Measurements from ENCODE around the gene RASGEF1B.

Gene RASGEF1B

GRCh38 chr4:81491943-81492342 is 20.2 kb upstream of the RASGEF1B start:
- H2BK5ac ChIP-seq (ENCODE audit: low read depth, low read length, poor library complexity, severe bottlenecking) = no peak overlapping the region
- H3K79me1 ChIP-seq (replicated peaks; ENCODE audit: low read length, poor library complexity, severe bottlenecking) = no peaks in the 10 kb centered on the region
- no peak for DNase-seq
- no peak overlapping the region for H3K14ac ChIP-seq (ENCODE audit: low read length in 2 of 2)
- H3K27me3 ChIP-seq (ENCODE audit: control insufficient read depth in 1 of 2, insufficient read depth in 1 of 2, low read length in 2 of 2) = no peaks in the 10 kb centered on the region
- H2BK120ac ChIP-seq (ENCODE audit: low read depth, low read length) = no peak overlapping the region
- no peak overlapping the region for H4K91ac ChIP-seq (ENCODE audit: low read length)
- H3K4ac ChIP-seq (ENCODE audit: low read depth in 1 of 2, low read length in 2 of 2) = no peak overlapping the region
- no peak overlapping the region for H3K23ac ChIP-seq (ENCODE audit: low read length in 2 of 2)
- no peak overlapping the region for H3K9ac ChIP-seq (ENCODE audit: low read length)
- no peaks in the 10 kb centered on the region for H3K36me3 ChIP-seq (ENCODE audit: control insufficient read depth in 1 of 2, insufficient read depth in 2 of 2, low read depth in 1 of 2, low read length in 2 of 2)
- no peak overlapping the region for H2BK12ac ChIP-seq (ENCODE audit: low read length in 2 of 2)
- no peak overlapping the region for H4K8ac ChIP-seq (ENCODE audit: low read length)
- WGBS = 100% methylated on average over 1 of the region's 1 CpG
- H3K27ac ChIP-seq (ENCODE audit: low read length, poor library complexity, severe bottlenecking) = no peak overlapping the region
- no peak overlapping the region for H3K4me3 ChIP-seq (ENCODE audit: insufficient read depth in 1 of 2, low read depth in 1 of 2, low read length in 2 of 2)
- no peak overlapping the region for H3K4me2 ChIP-seq (ENCODE audit: low read length, poor library complexity, severe bottlenecking)
- peaks cover 3% of the 10 kb centered on the region for H3K9me3 ChIP-seq (ENCODE audit: control insufficient read depth, low read length)
- no peak overlapping the region for H2AK5ac ChIP-seq (ENCODE audit: low read length, severe bottlenecking)
- H3K18ac ChIP-seq (ENCODE audit: low read depth in 1 of 2, low read length in 2 of 2) = no peak overlapping the region
- H2BK15ac ChIP-seq (ENCODE audit: low read depth, poor library complexity, severe bottlenecking) = no peak overlapping the region
- H2AFZ ChIP-seq (ENCODE audit: low read depth, low read length) = no peak overlapping the region
- no peaks in the 10 kb centered on the region for H3K4me1 ChIP-seq (ENCODE audit: control insufficient read depth, insufficient read depth, low read depth, low read length)

DNA sequence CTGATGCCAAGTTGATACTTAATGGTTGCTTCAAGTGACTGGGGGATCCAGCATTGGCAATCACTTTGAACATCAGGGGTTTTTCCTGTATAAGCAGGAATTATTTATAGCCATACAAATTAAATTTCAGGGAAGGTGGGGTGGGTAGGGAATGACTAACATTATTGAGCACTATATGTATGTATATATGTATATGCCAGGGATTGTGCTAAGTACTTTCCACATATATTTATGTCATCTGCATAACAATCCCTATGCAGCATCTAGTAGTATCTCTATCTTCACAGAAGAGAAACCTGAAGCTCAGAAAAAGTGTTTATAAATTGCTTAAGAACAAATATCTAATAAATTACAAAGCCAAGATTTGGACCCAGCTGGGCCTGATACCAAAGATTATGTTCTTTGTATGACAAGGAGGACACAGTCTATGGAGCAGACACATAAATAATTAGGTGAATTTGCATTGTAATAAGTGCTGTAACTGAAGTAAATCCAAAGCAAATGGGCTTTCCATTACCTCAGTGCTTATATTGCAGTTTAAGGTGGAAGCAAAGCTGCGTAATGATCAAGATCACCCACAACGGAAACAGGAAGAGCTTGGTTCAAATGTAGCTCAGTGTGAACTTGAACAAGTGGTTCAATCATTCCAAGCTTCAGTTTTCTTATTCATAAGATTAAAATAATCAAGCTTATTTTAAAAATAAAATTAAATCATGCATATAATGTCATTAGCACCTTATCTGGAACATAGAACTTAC is 18.9 kb upstream of the RASGEF1B start:
- Histone ChIP-seq H2BK5ac (ENCODE audit: low read depth, low read length, poor library complexity, severe bottlenecking) (no peak overlapping the region), H3K79me1 (replicated peaks; ENCODE audit: low read length, poor library complexity, severe bottlenecking) (no peaks in the 10 kb centered on the region), H3K4me2 (ENCODE audit: low read length, poor library complexity, severe bottlenecking) (no peak overlapping the region), H3K9ac (ENCODE audit: low read length) (no peak overlapping the region), H2BK120ac (ENCODE audit: low read depth, low read length) (no peak overlapping the region), H3K18ac (ENCODE audit: low read depth in 1 of 2, low read length in 2 of 2) (no peak overlapping the region), H3K27me3 (ENCODE audit: control insufficient read depth in 1 of 2, insufficient read depth in 1 of 2, low read length in 2 of 2) (no peaks in the 10 kb centered on the region), H3K27ac (ENCODE audit: low read length, poor library complexity, severe bottlenecking) (no peak overlapping the region), H3K4ac (ENCODE audit: low read depth in 1 of 2, low read length in 2 of 2) (no peak overlapping the region), H2AK5ac (ENCODE audit: low read length, severe bottlenecking) (no peak overlapping the region), H3K14ac (ENCODE audit: low read length in 2 of 2) (no peak overlapping the region), H4K91ac (ENCODE audit: low read length) (no peak overlapping the region), H3K9me3 (ENCODE audit: control insufficient read depth, low read length) (peaks cover 3% of the 10 kb centered on the region), H2BK12ac (ENCODE audit: low read length in 2 of 2) (no peak overlapping the region), H3K4me3 (ENCODE audit: insufficient read depth in 1 of 2, low read depth in 1 of 2, low read length in 2 of 2) (no peak overlapping the region), H2BK15ac (ENCODE audit: low read depth, poor library complexity, severe bottlenecking) (no peak overlapping the region), H4K8ac (ENCODE audit: low read length) (no peak overlapping the region), H3K4me1 (ENCODE audit: control insufficient read depth, insufficient read depth, low read depth, low read length) (no peaks in the 10 kb centered on the region), H3K23ac (ENCODE audit: low read length in 2 of 2) (no peak overlapping the region), H3K36me3 (ENCODE audit: control insufficient read depth in 1 of 2, insufficient read depth in 2 of 2, low read depth in 1 of 2, low read length in 2 of 2) (no peaks in the 10 kb centered on the region), H2AFZ (ENCODE audit: low read depth, low read length) (no peak overlapping the region)
- 100% methylated on average over 2 of the region's 2 CpGs for WGBS
- DNase-seq = no peak

DNA sequence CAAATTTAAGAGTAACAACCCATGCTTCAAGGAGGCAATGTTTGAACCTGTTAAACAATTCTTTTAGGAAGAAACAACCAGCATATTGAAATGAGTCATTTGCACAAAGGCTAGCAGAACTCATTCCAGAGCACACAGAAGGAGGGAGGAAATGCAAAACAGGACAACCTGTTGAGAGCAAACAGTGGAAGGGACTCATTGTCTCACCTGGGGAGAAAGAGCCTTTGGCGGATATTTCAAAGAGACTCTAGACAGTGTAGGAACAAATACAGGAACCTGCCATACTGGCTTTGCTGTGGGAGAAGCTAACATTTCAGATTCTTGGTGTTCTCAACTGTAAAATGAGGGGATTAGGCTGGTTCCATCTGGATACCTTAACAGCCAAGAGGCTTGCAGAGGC is 14.8 kb upstream of the RASGEF1B start:
- H3K4ac ChIP-seq (ENCODE audit: low read depth in 1 of 2, low read length in 2 of 2) = no peak overlapping the region
- 67% methylated on average over 1 of the region's 1 CpG for WGBS

GRCh38 chr4:81485310-81485980 is 13.7 kb upstream of the RASGEF1B start:
- Histone ChIP-seq H2BK15ac (ENCODE audit: low read depth, poor library complexity, severe bottlenecking) (no peak overlapping the region), H3K14ac (ENCODE audit: low read length in 2 of 2) (no peak overlapping the region), H3K9ac (ENCODE audit: low read length) (no peak overlapping the region), H3K79me1 (replicated peaks; ENCODE audit: low read length, poor library complexity, severe bottlenecking) (no peaks in the 10 kb centered on the region), H3K9me3 (ENCODE audit: control insufficient read depth, low read length) (no peaks in the 10 kb centered on the region), H3K4me2 (ENCODE audit: low read length, poor library complexity, severe bottlenecking) (no peak overlapping the region), H2AK5ac (ENCODE audit: low read length, severe bottlenecking) (no peak overlapping the region), H3K36me3 (ENCODE audit: control insufficient read depth in 1 of 2, insufficient read depth in 2 of 2, low read depth in 1 of 2, low read length in 2 of 2) (no peaks in the 10 kb centered on the region), H3K27ac (ENCODE audit: low read length, poor library complexity, severe bottlenecking) (no peak overlapping the region), H2AFZ (ENCODE audit: low read depth, low read length) (no peak overlapping the region), H4K8ac (ENCODE audit: low read length) (no peak overlapping the region), H3K23ac (ENCODE audit: low read length in 2 of 2) (no peak overlapping the region), H2BK120ac (ENCODE audit: low read depth, low read length) (no peak overlapping the region), H3K18ac (ENCODE audit: low read depth in 1 of 2, low read length in 2 of 2) (no peak overlapping the region), H4K91ac (ENCODE audit: low read length) (no peak overlapping the region), H3K27me3 (ENCODE audit: control insufficient read depth in 1 of 2, insufficient read depth in 1 of 2, low read length in 2 of 2) (no peaks in the 10 kb centered on the region), H2BK12ac (ENCODE audit: low read length in 2 of 2) (no peak overlapping the region), H3K4ac (ENCODE audit: low read depth in 1 of 2, low read length in 2 of 2) (no peak overlapping the region), H3K4me1 (ENCODE audit: control insufficient read depth, insufficient read depth, low read depth, low read length) (no peaks in the 10 kb centered on the region), H2BK5ac (ENCODE audit: low read depth, low read length, poor library complexity, severe bottlenecking) (no peak overlapping the region), H3K4me3 (ENCODE audit: insufficient read depth in 1 of 2, low read depth in 1 of 2, low read length in 2 of 2) (no peak overlapping the region)
- 68% methylated on average over 4 of the region's 5 CpGs for WGBS
- no peak for DNase-seq

More for the DNA sequence above, 14.8 kb upstream of the RASGEF1B start:
- no peak overlapping the region for H3K4me3 ChIP-seq (ENCODE audit: insufficient read depth in 1 of 2, low read depth in 1 of 2, low read length in 2 of 2)
- H2BK120ac ChIP-seq (ENCODE audit: low read depth, low read length) = no peak overlapping the region
- no peak overlapping the region for H4K8ac ChIP-seq (ENCODE audit: low read length)
- H3K4me2 ChIP-seq (ENCODE audit: low read length, poor library complexity, severe bottlenecking) = no peak overlapping the region
- H2BK15ac ChIP-seq (ENCODE audit: low read depth, poor library complexity, severe bottlenecking) = no peak overlapping the region
- H3K36me3 ChIP-seq (ENCODE audit: control insufficient read depth in 1 of 2, insufficient read depth in 2 of 2, low read depth in 1 of 2, low read length in 2 of 2) = no peaks in the 10 kb centered on the region
- no peak overlapping the region for H3K27ac ChIP-seq (ENCODE audit: low read length, poor library complexity, severe bottlenecking)
- H3K23ac ChIP-seq (ENCODE audit: low read length in 2 of 2) = no peak overlapping the region
- no peak overlapping the region for H3K9ac ChIP-seq (ENCODE audit: low read length)
- H3K14ac ChIP-seq (ENCODE audit: low read length in 2 of 2) = no peak overlapping the region
- H3K4me1 ChIP-seq (ENCODE audit: control insufficient read depth, insufficient read depth, low read depth, low read length) = no peaks in the 10 kb centered on the region
- no peaks in the 10 kb centered on the region for H3K79me1 ChIP-seq (replicated peaks; ENCODE audit: low read length, poor library complexity, severe bottlenecking)
- no peak overlapping the region for H2BK12ac ChIP-seq (ENCODE audit: low read length in 2 of 2)
- H2AFZ ChIP-seq (ENCODE audit: low read depth, low read length) = no peak overlapping the region
- H3K9me3 ChIP-seq (ENCODE audit: control insufficient read depth, low read length) = no peaks in the 10 kb centered on the region
- no peak overlapping the region for H2BK5ac ChIP-seq (ENCODE audit: low read depth, low read length, poor library complexity, severe bottlenecking)
- no peak overlapping the region for H2AK5ac ChIP-seq (ENCODE audit: low read length, severe bottlenecking)
- no peak for DNase-seq
- H4K91ac ChIP-seq (ENCODE audit: low read length) = no peak overlapping the region
- H3K18ac ChIP-seq (ENCODE audit: low read depth in 1 of 2, low read length in 2 of 2) = no peak overlapping the region
- H3K27me3 ChIP-seq (ENCODE audit: control insufficient read depth in 1 of 2, insufficient read depth in 1 of 2, low read length in 2 of 2) = no peaks in the 10 kb centered on the region
